IPS-18a (cell line): ENCODE data around the gene TH.

ENCODE experiments used
- H3K27ac ChIP-seq: one replicate; pipeline ENCODE4 v1.5.1; 2013; ENCODE audit warnings: low read length
- H3K27me3 ChIP-seq: one replicate; pipeline ENCODE4 v1.6.1; 2013; ENCODE audit warnings: mild to moderate bottlenecking, low read length; ENCODE audit not compliant: control insufficient read depth, insufficient read depth
- H3K36me3 ChIP-seq: one replicate; pipeline ENCODE4 v1.6.1; 2013; ENCODE audit warnings: low read depth, low read length; ENCODE audit not compliant: control insufficient read depth
- H3K4me1 ChIP-seq: one replicate; pipeline ENCODE4 v1.6.1; 2013; ENCODE audit warnings: low read depth, low read length; ENCODE audit not compliant: control insufficient read depth
- H3K4me3 ChIP-seq: one replicate; pipeline ENCODE4 v1.5.1; 2013; ENCODE audit warnings: low read length
- H3K9ac ChIP-seq: one replicate; pipeline ENCODE4 v1.6.1; 2013; ENCODE audit warnings: mild to moderate bottlenecking, low read length, moderate library complexity
- H3K9me3 ChIP-seq: one replicate; pipeline ENCODE4 v1.6.1; 2013; ENCODE audit warnings: low read depth, low read length; ENCODE audit not compliant: control insufficient read depth

Gene TH

DNA sequence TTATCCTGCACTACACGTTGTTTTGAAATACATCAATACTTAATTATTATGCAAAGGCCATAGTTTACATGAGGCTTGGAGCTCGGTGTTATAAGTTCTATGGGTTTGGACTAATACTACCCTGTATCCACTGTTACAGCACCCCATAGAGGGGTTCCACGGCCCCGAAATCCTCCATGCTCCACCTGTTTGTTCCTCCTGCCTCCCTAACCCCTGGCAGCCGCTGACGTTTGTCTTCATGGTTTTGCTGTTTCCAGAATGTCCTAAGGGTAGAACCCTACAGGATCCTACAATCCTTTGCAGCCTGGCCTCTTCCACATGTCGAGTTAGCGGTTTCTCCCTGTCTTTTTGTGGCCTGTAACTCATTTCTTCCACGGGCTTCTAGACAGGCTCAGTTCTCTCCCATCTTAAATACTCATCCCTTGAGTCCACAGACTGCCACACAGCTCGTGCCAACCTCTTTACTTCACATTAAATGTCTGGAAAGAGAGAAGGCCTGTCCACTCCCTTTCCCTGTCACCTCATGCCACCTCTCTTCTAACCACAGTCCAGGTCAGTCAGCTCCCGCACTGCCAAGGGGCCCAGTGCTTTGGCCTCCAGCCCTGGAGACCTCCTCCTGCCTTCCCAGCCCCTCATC, 42.4 kb upstream of the TH start:
- Histone ChIP-seq H3K9me3 (no peaks in the 10 kb centered on the region), H3K9ac (no peak overlapping the region), H3K27me3 (peaks cover 38% of the 10 kb centered on the region), H3K36me3 (no peaks in the 10 kb centered on the region), H3K4me1 (peaks cover 12% of the 10 kb centered on the region), H3K27ac (no peak overlapping the region), H3K4me3 (no peak overlapping the region)

DNA sequence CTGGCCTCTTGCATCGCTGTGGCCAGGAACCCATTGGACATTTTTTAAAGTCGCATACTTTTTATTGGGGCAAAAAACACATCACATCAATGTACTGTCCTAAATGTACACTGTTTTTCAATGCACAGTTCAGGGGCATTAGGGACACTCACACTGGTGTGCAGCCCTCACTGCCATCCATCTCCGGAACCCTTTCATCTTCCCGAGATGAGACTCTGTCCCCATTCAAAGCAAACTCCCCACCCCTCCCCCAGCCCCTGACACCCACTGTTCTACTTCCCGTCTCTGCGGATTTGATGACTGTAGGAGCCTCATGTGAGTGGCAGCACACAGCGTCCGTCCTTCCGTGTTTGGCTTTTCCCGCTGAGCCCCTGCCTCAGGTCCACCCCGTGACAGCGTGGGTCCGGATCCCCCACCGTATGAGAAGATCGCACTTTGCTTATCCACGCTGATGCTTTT, 41.8 kb upstream of the TH start:
- no peaks in the 10 kb centered on the region for H3K9me3 ChIP-seq
- H3K9ac ChIP-seq, result no peak overlapping the region
- H3K27ac ChIP-seq, result no peak overlapping the region
- H3K4me3 ChIP-seq, result no peak overlapping the region
- no peaks in the 10 kb centered on the region for H3K36me3 ChIP-seq
- peaks cover 12% of the 10 kb centered on the region for H3K4me1 ChIP-seq
- H3K27me3 ChIP-seq, result peaks cover 34% of the 10 kb centered on the region

DNA sequence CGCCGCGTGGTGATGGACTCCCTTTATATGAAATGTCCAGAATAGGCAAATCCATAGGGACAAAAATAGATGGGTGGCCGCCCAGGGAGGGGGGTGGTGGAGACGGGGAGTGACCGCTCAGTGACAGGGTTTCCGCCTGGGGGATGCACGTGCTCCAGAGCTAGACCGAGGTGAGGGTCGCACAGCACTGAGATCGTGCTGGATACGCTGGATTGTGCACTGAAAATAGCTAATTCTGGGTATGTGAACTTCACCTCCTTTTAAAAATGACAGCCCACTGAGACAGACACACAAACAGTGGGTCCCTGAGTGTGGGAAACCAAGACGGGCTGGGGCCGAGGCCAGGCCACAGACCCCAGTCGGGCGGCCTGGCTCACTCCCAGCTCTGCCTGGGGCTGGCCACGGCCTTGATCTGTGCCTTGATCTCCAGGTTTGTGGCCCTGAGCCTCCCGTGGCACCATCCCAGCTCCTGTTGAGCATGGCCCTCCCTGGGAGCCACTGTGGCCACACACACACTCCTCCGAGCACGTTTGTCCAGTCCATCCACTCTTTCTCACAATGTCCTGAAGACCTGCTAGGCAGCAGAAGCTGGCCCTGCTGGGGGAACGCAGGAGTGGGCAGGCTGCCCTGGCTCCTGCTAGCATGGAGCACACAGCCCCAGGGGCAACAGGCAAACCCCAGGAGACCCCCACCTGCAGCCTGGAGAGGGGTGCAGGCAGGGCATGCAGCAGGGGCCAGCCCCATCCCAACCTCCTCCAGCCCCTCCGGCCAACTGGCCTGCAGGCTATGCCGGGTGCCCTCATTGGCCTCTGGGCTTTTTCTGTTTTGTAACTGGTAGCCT, 41.0 kb upstream of the TH start:
- Histone ChIP-seq H3K9ac (no peak overlapping the region), H3K4me3 (no peak overlapping the region), H3K27me3 (peaks cover 34% of the 10 kb centered on the region), H3K4me1 (peaks cover 12% of the 10 kb centered on the region), H3K36me3 (no peaks in the 10 kb centered on the region), H3K27ac (no peak overlapping the region), H3K9me3 (no peaks in the 10 kb centered on the region)

DNA sequence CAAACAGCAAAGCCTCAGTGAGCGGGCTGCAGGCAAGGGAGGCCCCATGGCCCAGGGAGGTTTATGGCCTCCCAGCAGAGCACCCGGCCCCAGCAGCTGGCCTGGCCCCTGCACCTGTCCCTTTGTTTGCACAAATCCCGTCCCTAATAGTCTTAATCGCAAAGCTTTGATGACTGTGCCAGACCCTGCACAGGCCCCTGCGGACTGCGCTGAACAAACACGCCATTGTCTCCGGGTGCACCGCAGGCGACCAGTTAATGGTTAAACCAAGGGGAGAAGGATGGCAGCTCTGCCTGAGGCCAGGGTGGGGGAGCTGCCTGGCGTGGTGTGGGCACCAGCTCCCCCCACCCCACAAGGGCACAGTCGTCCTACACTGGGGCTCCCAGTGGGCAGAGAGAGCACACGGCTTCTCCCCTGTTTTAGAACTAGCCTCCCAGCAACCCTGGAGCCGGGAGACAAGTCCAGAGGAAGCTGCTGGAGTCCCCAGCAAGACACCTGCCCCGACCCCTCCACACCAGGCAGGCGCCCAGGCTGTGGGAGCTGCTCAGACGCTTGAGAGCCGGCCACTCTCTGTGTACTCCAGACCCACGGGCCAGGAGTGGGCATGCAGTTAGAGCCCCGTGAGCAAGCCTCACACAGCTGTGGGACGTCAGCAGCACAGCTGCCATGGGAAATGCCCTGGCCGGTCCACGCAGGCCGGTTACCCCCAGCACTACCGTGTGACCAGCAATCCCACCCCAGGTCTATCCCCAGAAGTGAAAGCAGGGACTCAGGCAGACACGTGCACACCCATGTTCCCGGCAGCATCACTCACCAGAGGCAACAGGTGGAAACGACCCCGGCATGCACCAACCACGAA, 39.7 kb upstream of the TH start:
- Histone ChIP-seq H3K4me3 (no peak overlapping the region), H3K9ac (no peak overlapping the region), H3K27ac (no peak overlapping the region), H3K4me1 (peaks cover 12% of the 10 kb centered on the region), H3K36me3 (no peaks in the 10 kb centered on the region), H3K9me3 (no peaks in the 10 kb centered on the region), H3K27me3 (peaks cover 34% of the 10 kb centered on the region)

DNA sequence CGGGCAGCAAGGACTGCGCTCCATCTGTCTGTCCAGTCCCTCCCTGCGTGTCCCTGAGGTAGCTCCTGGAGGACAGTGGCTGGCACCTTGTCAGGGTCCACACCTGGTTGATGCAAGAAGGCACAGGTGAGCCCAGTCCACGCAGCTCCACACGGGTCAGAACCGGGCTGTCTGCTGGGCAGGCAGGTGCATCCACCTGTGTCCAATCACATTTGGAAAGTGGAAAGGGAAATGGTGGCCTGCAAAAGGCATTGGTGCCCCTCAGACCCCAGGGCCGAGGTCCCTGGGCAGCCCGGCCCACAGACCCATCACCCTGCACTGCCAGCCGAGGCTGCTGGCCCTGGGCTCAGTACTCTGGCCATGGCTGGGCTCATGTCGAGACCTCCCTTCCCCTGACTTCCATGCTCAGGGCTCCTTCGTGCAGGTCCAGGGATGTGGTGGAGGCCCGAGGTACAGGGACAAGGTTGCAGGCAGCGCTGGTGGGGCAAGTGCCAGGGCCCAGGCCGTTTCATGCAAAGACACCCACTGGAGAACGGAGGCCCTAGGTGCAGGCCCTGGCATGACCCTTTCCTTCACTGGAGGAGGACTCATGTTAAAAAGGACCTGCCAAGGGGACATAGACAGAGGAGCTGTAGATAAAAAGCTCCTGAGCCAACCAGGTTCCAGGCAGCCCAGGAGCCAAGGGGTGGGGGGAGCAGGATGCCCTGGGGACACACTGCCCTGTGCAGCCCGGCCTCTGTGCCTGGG, 38.9 kb upstream of the TH start:
- Histone ChIP-seq H3K4me1 (peaks cover 12% of the 10 kb centered on the region), H3K4me3 (no peak overlapping the region), H3K27ac (no peak overlapping the region), H3K9ac (no peak overlapping the region), H3K27me3 (peaks cover 34% of the 10 kb centered on the region), H3K36me3 (no peaks in the 10 kb centered on the region), H3K9me3 (no peaks in the 10 kb centered on the region)

DNA sequence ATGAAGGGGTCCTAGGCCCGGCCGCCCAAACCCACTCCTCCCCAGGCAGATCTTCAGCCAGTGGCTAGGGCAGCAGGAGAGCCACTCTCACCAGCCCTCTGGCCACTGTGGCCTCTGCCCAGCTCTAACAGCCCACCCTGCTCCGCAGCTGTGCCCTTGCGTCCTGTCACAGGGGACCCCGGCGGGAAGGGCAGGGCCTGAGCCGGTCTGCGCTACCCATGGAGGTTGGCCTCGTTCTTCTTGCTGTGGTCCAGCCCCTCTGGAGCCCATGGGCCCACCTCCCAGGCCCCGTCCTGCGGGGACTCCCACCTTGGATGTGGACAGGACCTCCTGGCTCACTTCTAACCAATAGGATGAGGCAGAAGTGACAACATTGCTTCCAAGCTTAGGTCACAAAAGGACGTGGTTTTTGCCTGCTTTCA, 38.3 kb upstream of the TH start:
- no peaks in the 10 kb centered on the region for H3K9me3 ChIP-seq
- no peaks in the 10 kb centered on the region for H3K36me3 ChIP-seq
- peaks cover 12% of the 10 kb centered on the region for H3K4me1 ChIP-seq
- H3K4me3 ChIP-seq, result no peak overlapping the region
- no peak overlapping the region for H3K27ac ChIP-seq
- peaks cover 28% of the 10 kb centered on the region for H3K27me3 ChIP-seq
- H3K9ac ChIP-seq, result no peak overlapping the region

DNA sequence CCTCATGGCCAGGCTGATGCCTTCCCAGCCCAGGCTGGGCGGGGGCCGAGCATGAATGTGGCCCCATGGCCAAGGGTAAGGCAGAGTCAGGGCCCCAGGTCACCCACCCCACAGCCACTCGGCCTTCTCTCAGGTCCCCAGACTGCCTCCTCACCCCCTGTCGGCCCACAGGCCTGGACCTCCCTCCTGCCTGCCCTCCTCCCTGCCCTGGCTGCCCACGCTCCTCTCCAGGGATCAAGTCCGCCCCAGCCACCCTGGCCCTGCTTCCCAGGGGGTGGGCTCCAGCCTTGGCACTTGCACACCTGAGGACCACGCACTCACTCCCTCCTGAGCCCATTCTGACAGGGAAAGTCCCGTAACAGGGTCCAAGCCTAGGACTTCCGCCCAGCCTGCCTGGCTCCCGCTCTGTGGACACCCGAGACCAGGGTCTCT, 37.8 kb upstream of the TH start:
- peaks cover 23% of the 10 kb centered on the region for H3K27me3 ChIP-seq
- H3K9ac ChIP-seq, result no peak overlapping the region
- H3K9me3 ChIP-seq, result no peaks in the 10 kb centered on the region
- H3K4me1 ChIP-seq, result peaks cover 12% of the 10 kb centered on the region
- H3K4me3 ChIP-seq, result no peak overlapping the region
- no peaks in the 10 kb centered on the region for H3K36me3 ChIP-seq
- H3K27ac ChIP-seq, result no peak overlapping the region

DNA sequence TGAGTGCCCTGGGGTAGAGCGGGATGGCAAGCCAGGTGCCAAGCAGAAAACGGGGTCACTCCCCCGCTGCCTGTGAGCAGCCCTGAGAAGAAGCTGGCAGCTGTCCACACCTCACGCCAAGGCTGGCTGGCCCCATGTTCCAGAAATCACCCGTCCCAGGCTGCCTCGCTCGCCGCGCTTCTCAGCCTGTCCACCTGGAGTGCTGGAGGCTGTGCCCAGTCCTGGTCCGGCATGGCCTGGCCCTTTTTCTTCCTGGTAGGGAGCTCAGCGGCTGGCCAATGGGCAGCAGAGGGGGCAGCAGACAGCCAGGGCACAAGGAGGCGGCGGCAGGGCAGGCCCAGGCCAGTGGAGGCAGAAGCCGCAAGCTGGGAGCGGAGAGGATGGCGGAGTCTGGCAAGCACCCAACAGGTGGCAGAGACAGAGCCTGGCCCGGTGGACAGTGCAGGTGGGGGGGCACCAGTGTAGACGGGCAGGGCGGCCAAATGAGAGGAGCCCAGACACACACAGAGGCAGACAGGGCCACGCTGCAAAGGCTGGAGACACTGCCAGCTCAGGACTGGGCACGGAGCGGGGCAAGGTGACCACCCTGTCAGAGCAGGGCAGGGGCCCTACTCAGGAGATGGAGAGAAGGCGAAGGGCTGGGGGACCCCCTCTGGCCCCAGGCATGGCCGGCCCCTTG, 37.2 kb upstream of the TH start:
- Histone ChIP-seq H3K9me3 (no peaks in the 10 kb centered on the region), H3K9ac (no peak overlapping the region), H3K27me3 (peaks cover 18% of the 10 kb centered on the region), H3K36me3 (no peaks in the 10 kb centered on the region), H3K4me3 (no peak overlapping the region), H3K4me1 (peaks cover 7% of the 10 kb centered on the region), H3K27ac (no peak overlapping the region)

DNA sequence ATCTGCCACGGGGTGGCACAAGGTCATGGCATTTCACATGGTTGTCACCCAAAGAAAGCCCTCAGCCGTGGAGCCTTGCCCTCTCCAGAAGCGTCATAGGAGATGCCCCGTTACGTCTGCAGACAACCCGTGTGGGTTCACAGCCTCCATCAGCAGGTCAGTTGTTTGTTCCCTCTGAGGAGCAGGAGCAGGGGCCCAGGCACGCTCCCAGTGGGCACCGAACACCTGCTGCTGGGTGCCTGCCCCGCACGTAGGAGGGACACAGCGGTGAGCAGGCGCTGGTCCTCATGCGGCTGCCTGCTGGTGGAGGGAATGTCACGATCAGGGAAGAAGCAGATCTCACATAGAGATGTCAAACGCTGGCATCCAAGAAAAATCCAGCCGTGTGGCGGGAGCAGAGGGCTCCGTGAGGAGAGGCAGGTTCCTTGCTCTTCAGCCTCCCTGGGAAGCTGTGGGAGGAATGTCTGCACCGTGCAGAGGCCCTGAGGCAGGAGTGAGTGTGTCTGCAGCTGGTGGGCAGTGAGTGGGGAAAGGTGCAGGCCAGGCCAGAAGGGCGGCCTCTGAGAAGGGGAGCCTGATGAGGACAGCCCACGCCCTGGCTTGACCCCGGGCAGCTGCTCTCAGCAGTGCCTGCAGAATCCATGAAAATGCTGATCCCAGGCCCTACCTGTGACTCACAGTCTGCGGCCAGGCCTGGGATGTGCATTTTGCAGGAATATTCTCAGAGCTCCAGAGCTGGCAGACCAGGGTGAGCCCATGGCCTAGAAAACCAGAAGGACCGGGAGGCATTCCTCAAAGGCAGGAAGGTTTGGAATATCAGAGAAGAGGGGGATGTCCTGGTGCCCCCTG, 36.4 kb upstream of the TH start:
- Histone ChIP-seq H3K36me3 (no peaks in the 10 kb centered on the region), H3K9me3 (no peaks in the 10 kb centered on the region), H3K4me3 (no peak overlapping the region), H3K27me3 (peaks cover 9% of the 10 kb centered on the region), H3K9ac (no peak overlapping the region), H3K4me1 (no peaks in the 10 kb centered on the region), H3K27ac (no peak overlapping the region)

DNA sequence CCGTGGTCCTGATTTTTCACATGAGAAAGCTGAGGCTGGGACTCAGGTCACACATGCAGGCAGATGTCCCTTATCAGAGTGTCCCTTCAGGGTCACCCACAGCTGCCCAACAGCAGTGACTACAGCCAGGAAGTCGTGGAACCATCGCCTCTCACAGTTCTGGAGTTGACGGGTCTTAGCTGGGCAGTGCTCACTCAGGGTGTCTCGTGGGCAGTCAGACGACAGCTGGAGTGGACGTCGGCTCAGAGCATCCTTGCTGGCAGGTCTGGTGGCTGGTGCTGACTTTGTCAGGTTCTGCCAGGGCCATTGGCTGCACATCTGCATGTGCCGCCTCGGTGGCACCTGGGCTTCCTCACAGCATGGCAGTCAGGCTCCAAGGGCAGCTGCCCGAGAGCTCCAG, 35.6 kb upstream of the TH start:
- Histone ChIP-seq H3K27ac (no peak overlapping the region), H3K4me3 (no peak overlapping the region), H3K9ac (no peak overlapping the region), H3K27me3 (peaks cover 2% of the 10 kb centered on the region), H3K9me3 (no peaks in the 10 kb centered on the region), H3K4me1 (no peaks in the 10 kb centered on the region), H3K36me3 (no peaks in the 10 kb centered on the region)
